ENCODE results near the gene APOBEC2.

- TF ChIP-seq POLR2A (IDR thresholded peaks at IDR 0.05) (no peak), CTCF (IDR thresholded peaks at IDR 0.05) (no peak)
Observed at GRCh38 chr6:41032830-41033229, 20.2 kb upstream of the APOBEC2 start.

All from lower leg skin (tissue), 3 donors.